ENCODE results near the gene MISP. TPM values are rescaled to one million over a fixed set of nuclear protein-coding genes. Genes with fewer than 3 reads are reported as not detected.

MISP gene
- total RNA-seq, 1 donor from 2014 or later, result 105 TPM

DNA sequence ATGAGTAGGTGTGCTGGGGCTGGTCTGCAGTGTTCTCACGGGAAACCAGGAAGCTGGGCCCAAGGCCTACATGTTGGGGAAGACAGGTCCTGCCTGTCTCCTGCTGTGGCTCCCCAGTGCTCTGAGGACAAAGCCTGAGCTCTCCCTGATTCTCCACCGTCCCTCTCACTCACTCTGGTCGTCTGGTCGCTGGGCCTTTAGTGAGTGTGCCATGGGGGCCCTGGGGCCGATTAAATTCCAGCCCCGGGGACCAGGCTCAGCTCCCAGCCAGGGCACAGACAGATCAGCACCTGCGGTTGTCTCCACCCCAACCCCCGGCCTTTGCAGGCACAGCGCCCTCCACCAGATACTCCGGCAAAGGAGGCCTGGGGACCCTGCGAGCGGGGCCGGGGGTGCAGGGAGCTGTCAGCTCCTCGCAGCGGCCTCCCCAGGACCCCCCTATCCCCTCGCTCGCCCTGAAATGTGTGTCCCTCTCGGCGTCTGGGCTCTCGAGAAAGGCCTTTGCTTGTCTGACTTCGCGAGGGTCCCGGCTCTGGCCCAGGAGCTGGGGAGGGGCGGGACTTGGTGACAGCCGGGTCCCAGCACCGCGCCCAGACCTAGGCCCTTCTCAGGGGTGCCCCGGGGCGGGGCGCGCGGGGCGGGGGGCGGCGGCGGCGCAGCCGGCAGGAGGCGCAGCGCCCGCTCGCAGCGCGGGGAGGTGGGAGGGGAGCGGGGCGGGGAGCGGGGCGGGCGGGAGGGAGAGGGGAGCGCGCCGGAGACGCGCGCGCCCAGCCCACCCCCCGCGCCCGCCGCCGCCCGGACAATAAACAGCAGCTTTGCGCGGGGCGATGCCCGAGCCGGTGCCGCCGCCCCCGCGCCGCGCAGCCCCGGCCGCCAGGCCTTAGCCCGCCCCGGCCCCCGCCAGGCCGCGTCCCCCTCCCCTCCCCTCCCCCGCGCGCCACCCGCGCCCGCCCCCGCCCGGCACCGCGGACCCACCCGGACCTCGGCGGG is 42.5 kb upstream of the MISP start, which contains the start of gene PALM:
PALM (plus strand) TSS at position 782 of the 990 bp plus-strand sequence. CDS start 212 bp downstream, outside the sequence.
- Histone ChIP-seq H3K36me3 (ENCODE audit: control insufficient read depth, insufficient read depth, low read length) (no peaks in the 10 kb centered on the region), H3K4me3 (ENCODE audit: low read depth, low read length) (no peak within 1 kb of the TSS), H3K27me3 (ENCODE audit: control insufficient read depth, insufficient read depth, low read length) (peaks cover 15% of the 10 kb centered on the region)
- FAIRE-seq (no peak), DNase-seq (ENCODE audit: low read depth) (no peak)
- TF ChIP-seq, protein P1, sequence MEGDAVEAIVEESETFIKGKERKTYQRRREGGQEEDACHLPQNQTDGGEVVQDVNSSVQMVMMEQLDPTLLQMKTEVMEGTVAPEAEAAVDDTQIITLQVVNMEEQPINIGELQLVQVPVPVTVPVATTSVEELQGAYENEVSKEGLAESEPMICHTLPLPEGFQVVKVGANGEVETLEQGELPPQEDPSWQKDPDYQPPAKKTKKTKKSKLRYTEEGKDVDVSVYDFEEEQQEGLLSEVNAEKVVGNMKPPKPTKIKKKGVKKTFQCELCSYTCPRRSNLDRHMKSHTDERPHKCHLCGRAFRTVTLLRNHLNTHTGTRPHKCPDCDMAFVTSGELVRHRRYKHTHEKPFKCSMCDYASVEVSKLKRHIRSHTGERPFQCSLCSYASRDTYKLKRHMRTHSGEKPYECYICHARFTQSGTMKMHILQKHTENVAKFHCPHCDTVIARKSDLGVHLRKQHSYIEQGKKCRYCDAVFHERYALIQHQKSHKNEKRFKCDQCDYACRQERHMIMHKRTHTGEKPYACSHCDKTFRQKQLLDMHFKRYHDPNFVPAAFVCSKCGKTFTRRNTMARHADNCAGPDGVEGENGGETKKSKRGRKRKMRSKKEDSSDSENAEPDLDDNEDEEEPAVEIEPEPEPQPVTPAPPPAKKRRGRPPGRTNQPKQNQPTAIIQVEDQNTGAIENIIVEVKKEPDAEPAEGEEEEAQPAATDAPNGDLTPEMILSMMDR (IDR thresholded peaks at IDR 0.05; ENCODE audit: insufficient read depth, low read length, severe bottlenecking), result no peak

DNA sequence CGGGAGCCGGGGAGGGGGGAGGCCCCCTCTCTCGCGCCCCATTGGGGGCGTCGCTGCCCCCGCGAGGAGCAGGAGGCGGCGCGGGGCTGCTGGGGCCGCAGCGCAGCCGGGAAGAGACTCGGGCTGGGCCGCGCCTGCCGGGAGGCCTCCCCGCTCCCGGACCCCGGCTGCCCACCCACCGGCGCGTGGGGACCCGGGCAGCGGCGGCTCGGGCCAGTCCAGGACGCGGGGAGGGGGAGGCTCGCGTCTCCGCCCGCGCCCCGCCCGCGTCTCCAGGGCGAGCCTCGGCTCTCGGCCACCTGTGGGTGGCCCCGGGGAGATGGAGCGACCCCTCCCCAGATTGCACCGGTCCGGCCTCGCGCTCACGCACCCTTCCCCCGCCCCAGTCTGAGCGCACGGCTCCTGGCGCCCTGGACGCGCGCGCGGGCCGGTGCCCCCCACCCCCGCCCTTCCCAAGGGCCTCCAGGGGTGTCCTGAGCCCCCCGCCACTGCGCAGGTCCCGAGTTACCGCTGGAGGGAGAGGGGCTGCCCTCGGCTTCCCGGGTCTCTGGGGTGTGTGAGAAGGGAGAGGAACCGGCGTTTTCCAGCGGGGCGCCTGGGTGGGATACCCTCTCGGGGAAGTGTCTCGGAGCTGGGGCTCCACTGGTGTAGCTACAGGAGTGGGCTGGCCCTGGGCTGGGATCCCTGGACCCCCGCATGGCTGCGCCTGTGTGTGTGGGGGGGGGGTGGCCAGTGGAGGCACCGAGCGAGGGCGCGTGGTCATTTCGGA is 41.5 kb upstream of the MISP start:
- TF ChIP-seq, protein P1 (IDR thresholded peaks at IDR 0.05; ENCODE audit: insufficient read depth, low read length, severe bottlenecking), result no peak
- no peaks in the 10 kb centered on the region for H3K36me3 ChIP-seq (ENCODE audit: control insufficient read depth, insufficient read depth, low read length)
- no peak for DNase-seq (ENCODE audit: low read depth)
- no peak overlapping the region for H3K4me3 ChIP-seq (ENCODE audit: low read depth, low read length)
- H3K27me3 ChIP-seq (ENCODE audit: control insufficient read depth, insufficient read depth, low read length), result peaks cover 15% of the 10 kb centered on the region
- no peak for FAIRE-seq

DNA sequence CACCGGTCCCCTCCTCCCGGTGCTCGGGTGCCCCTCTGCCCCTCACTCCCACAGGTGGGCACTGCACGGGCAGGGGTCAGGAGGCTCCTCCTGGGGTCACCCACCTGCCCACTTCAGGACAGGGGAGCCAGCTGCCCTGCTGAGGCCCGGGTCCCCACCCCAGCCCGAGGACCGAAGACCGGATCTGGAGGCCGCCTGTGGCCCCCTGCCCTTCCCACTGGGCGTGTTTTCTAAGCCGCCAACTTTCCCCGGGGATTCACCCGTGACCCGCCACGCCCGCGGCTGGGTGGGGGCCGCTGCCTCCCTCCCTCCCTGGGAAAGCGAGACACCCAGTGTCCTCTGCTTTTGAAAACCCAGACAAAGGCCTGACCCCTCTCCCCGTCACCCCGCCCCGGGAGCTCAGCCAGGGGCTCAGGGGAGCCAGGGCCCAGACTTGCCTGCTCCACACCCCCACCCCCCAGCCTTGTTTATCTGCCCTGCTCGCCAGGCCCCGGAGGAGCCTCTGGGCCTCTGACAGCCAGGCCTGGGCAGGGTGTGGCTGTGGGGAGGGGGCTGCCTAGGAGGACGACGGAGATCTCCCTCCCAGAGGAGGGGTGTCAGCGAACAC is 40.8 kb upstream of the MISP start:
- TF ChIP-seq, protein P1 (IDR thresholded peaks at IDR 0.05; ENCODE audit: insufficient read depth, low read length, severe bottlenecking), result no peak
- Histone ChIP-seq H3K27me3 (ENCODE audit: control insufficient read depth, insufficient read depth, low read length) (peaks cover 15% of the 10 kb centered on the region), H3K4me3 (ENCODE audit: low read depth, low read length) (no peak overlapping the region), H3K36me3 (ENCODE audit: control insufficient read depth, insufficient read depth, low read length) (no peaks in the 10 kb centered on the region)
- no peak for FAIRE-seq
- DNase-seq (ENCODE audit: low read depth), result no peak

DNA sequence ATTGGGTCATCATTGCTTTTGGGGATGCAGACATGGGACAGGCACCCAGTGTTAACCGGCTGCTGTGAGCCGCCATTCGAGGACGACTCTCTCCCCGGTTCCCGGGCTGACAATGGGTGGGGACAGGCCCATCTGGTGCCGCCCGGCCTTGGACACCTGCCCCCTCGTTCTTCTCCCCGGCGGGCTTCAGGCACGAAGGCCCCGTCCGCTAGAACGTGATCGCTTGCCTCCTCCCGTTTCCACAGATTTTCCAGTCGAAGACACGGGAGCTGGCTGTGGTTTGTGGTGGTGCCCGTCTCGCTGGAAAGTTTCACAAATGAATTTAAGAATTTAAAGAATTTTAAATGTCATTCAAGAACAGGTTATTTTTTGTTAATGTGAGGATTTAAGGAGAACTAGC is 40.1 kb upstream of the MISP start:
- FAIRE-seq, result no peak
- H3K4me3 ChIP-seq (ENCODE audit: low read depth, low read length), result no peak overlapping the region
- H3K27me3 ChIP-seq (ENCODE audit: control insufficient read depth, insufficient read depth, low read length), result peaks cover 15% of the 10 kb centered on the region
- TF ChIP-seq, protein P1 (IDR thresholded peaks at IDR 0.05; ENCODE audit: insufficient read depth, low read length, severe bottlenecking), result no peak
- DNase-seq (ENCODE audit: low read depth), result no peak
- no peaks in the 10 kb centered on the region for H3K36me3 ChIP-seq (ENCODE audit: control insufficient read depth, insufficient read depth, low read length)

DNA sequence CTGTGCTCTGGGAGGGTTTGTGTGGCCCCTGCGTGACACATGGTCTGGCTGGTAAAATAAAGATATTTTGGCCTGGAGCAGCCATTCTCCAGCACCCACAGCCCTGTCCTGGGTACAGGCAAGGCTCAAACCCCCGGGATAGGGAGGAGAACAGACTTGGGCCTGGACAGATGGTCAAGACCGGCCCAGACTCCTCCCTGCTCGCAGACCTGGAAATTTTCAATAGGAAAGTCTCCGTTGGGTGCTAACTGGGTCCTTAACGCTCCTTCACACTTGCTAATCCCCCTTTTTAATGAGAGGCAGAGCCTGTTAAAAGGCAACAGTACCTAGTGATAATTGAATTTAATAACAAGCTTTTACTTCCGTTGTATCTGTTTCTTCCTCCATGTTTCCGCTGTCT is 39.7 kb upstream of the MISP start:
- TF ChIP-seq, protein P1 (IDR thresholded peaks at IDR 0.05; ENCODE audit: insufficient read depth, low read length, severe bottlenecking), result no peak
- Histone ChIP-seq H3K27me3 (ENCODE audit: control insufficient read depth, insufficient read depth, low read length) (peaks cover 15% of the 10 kb centered on the region), H3K36me3 (ENCODE audit: control insufficient read depth, insufficient read depth, low read length) (no peaks in the 10 kb centered on the region), H3K4me3 (ENCODE audit: low read depth, low read length) (no peak overlapping the region)
- DNase-seq (ENCODE audit: low read depth) (no peak), FAIRE-seq (no peak)
